ENCODE data around the gene AXDND1.

- TF ChIP-seq CTCF (IDR thresholded peaks at IDR 0.05; ENCODE audit: low read depth, low read length) (no peak), EZH2phosphoT487 (IDR thresholded peaks at IDR 0.05; ENCODE audit: low read depth) (no peak)
Observed at GRCh38 chr1:179353546-179353945, 12.2 kb upstream of the AXDND1 start.

All from OCI-LY3 (cell line).